Uterus (tissue), 2 donors: Measurements from ENCODE around the gene MRTFB.

Source experiments
- CTCF ChIP-seq, 4 experiments: fragments of 200-600 bp in 2 of 4; fragments of 450-650 bp in 2 of 4; sonication (generic) in 2 of 4; IDR thresholded peaks; one replicate each; pipeline ENCODE4 v1.5.1; 2016 to 2019; ENCODE audit warnings: antibody characterized with exemption in 4 of 4, mild to moderate bottlenecking in 2 of 4, moderate library complexity in 1 of 4
- POLR2A ChIP-seq, 2 donors: fragments of 450-650 bp; IDR thresholded peaks; one replicate each; pipeline ENCODE4 v1.6.1; 2016; ENCODE audit warnings: antibody characterized with exemption in 2 of 2, mild to moderate bottlenecking in 1 of 2, moderate library complexity in 1 of 2

DNA sequence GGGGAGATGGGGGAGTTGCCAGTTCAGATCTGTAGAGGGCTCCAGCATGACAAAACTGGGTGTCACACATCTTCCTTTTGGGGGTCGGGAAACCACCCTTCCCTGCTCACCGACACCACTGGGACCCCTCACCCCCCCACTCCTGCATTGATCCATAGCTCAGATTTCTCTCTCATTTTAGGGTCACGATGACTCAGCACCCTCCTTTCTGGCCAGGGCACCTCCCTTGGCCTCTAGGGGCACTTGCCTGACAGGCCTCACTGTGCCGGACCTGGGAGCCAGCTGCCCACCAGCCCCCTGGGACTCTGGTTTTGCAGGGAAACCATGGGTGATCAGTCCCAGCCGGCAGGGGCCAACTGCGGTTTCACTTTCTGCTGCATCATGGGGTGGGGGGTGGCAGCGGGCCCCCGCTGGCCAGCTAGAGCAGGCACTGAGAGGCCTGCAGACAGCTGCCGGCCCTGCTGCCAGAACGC lies 239.4 kb downstream of the MRTFB start:
- TF ChIP-seq POLR2A (IDR thresholded peaks at IDR 0.05) (no peak), CTCF (IDR thresholded peaks at IDR 0.05) (no peak)
